SH-SY5Y (cell line): ENCODE data around the gene SMIM33.

Experiments
- GATA2 ChIP-seq: IDR thresholded peaks from 2 replicates; pipeline ENCODE4 v1.6.1; 2011; ENCODE audit warnings: mild to moderate bottlenecking, low read depth, low read length
- GATA3 ChIP-seq: IDR thresholded peaks from 2 replicates; pipeline ENCODE4 v1.6.1; 2011; ENCODE audit warnings: low read depth, mild to moderate bottlenecking, low read length, moderate library complexity

GRCh38 chr5:139446956-139447779 lies 23.6 kb upstream of the SMIM33 start:
- TF ChIP-seq GATA2, result no peak
- no peak for TF ChIP-seq GATA3
